Ishikawa (cell line): Measurements from ENCODE around the gene NKAIN2.

ENCODE experiments used
- CEBPB ChIP-seq: IDR thresholded peaks from 2 replicates; pipeline ENCODE4 v1.6.1; 2012
- CREB1 ChIP-seq: IDR thresholded peaks from 2 replicates; pipeline ENCODE4 v1.6.1; 2012; ENCODE audit warnings: low read depth
- EGR1 ChIP-seq: IDR thresholded peaks from 2 replicates; pipeline ENCODE4 v1.6.1; 2012
- EP300 ChIP-seq: IDR thresholded peaks from 2 replicates; pipeline ENCODE4 v1.6.1; 2012; ENCODE audit warnings: borderline replicate concordance
- FOXM1 ChIP-seq: IDR thresholded peaks from 2 replicates; pipeline ENCODE4 v1.6.1; 2012; ENCODE audit warnings: low read depth, borderline replicate concordance
- NFIC ChIP-seq: IDR thresholded peaks from 2 replicates; pipeline ENCODE4 v1.6.1; 2012
- RAD21 ChIP-seq: IDR thresholded peaks from 2 replicates; pipeline ENCODE4 v1.6.1; 2012; ENCODE audit warnings: low read depth
- TAF1 ChIP-seq: IDR thresholded peaks from 2 replicates; pipeline ENCODE4 v1.6.1; 2012; ENCODE audit warnings: low read depth, mild to moderate bottlenecking
- TCF12 ChIP-seq: IDR thresholded peaks from 2 replicates; pipeline ENCODE4 v1.6.1; 2012; ENCODE audit warnings: low read depth
- TEAD4 ChIP-seq: IDR thresholded peaks from 2 replicates; pipeline ENCODE4 v1.6.1; 2012
- YY1 ChIP-seq: IDR thresholded peaks from 2 replicates; pipeline ENCODE4 v1.6.1; 2012; ENCODE audit warnings: low read depth
- ZBTB7A ChIP-seq: IDR thresholded peaks from 2 replicates; pipeline ENCODE4 v1.6.1; 2012; ENCODE audit warnings: low read depth
- TF ChIP-seq, protein P1 (sequence below): IDR thresholded peaks from 2 replicates; pipeline ENCODE4 v1.6.1; 2012; ENCODE audit warnings: low read depth, mild to moderate bottlenecking
- TF ChIP-seq, protein P2 (sequence below): IDR thresholded peaks from 2 replicates; pipeline ENCODE4 v1.6.1; 2012
- TF ChIP-seq, protein P3 (sequence below): IDR thresholded peaks from 2 replicates; pipeline ENCODE4 v1.6.1; 2012

The NKAIN2 gene

DNA sequence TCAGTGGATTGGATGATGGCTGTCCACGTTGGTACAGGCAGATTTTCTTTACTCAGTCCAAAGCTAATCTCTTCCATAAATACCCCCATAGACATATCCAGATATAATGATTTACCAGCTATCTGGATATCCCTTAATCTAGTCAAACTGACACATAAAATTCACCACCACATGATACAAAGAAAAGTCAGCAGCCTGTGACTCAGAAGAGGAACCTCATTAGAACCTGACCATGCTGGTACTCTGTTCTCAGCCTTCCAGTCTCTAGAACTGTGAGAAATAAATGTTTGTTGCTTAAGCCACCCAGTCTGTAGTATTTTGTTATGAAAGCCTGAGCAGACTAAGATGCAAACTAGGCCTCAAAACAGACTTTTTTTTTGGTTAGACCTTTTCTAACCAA is 727.3 kb downstream of the NKAIN2 start:
- TF ChIP-seq RAD21: no peak
- no peak for TF ChIP-seq ZBTB7A
- no peak for TF ChIP-seq EGR1
- TF ChIP-seq, protein P1, sequence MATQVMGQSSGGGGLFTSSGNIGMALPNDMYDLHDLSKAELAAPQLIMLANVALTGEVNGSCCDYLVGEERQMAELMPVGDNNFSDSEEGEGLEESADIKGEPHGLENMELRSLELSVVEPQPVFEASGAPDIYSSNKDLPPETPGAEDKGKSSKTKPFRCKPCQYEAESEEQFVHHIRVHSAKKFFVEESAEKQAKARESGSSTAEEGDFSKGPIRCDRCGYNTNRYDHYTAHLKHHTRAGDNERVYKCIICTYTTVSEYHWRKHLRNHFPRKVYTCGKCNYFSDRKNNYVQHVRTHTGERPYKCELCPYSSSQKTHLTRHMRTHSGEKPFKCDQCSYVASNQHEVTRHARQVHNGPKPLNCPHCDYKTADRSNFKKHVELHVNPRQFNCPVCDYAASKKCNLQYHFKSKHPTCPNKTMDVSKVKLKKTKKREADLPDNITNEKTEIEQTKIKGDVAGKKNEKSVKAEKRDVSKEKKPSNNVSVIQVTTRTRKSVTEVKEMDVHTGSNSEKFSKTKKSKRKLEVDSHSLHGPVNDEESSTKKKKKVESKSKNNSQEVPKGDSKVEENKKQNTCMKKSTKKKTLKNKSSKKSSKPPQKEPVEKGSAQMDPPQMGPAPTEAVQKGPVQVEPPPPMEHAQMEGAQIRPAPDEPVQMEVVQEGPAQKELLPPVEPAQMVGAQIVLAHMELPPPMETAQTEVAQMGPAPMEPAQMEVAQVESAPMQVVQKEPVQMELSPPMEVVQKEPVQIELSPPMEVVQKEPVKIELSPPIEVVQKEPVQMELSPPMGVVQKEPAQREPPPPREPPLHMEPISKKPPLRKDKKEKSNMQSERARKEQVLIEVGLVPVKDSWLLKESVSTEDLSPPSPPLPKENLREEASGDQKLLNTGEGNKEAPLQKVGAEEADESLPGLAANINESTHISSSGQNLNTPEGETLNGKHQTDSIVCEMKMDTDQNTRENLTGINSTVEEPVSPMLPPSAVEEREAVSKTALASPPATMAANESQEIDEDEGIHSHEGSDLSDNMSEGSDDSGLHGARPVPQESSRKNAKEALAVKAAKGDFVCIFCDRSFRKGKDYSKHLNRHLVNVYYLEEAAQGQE: no peak
- no peak for TF ChIP-seq EP300
- TF ChIP-seq TAF1: no peak
- TF ChIP-seq, protein P2, sequence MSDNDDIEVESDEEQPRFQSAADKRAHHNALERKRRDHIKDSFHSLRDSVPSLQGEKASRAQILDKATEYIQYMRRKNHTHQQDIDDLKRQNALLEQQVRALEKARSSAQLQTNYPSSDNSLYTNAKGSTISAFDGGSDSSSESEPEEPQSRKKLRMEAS: no peak
- TF ChIP-seq TEAD4: no peak
- TF ChIP-seq, protein P3, sequence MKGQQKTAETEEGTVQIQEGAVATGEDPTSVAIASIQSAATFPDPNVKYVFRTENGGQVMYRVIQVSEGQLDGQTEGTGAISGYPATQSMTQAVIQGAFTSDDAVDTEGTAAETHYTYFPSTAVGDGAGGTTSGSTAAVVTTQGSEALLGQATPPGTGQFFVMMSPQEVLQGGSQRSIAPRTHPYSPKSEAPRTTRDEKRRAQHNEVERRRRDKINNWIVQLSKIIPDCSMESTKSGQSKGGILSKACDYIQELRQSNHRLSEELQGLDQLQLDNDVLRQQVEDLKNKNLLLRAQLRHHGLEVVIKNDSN: no peak
- no peak for TF ChIP-seq TCF12
- no peak for TF ChIP-seq NFIC
- no peak for TF ChIP-seq CEBPB
- TF ChIP-seq YY1: no peak
- no peak for TF ChIP-seq FOXM1
- no peak for TF ChIP-seq CREB1

DNA sequence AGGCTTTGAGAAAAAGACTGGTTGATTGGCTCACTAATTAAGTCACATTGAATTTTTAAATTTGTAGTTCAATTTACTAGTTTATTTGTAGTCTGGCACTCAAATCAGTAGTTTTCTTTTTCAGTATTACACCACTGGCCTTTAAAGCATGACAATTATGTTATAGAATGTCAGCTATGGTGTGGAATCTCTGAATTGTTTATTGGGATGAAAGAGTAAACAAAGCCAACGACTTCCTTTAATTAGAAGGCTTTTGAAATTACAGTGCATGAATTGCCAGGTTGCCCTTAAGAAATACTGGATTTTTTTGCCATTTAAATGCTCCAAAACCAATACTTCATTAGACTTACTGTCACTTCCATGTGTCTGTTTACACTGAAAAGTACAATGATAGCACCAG is 731.6 kb downstream of the NKAIN2 start:
- TF ChIP-seq RAD21: no peak
- TF ChIP-seq, protein P1: no peak
- no peak for TF ChIP-seq TCF12
- TF ChIP-seq CEBPB: no peak
- TF ChIP-seq NFIC: no peak

DNA sequence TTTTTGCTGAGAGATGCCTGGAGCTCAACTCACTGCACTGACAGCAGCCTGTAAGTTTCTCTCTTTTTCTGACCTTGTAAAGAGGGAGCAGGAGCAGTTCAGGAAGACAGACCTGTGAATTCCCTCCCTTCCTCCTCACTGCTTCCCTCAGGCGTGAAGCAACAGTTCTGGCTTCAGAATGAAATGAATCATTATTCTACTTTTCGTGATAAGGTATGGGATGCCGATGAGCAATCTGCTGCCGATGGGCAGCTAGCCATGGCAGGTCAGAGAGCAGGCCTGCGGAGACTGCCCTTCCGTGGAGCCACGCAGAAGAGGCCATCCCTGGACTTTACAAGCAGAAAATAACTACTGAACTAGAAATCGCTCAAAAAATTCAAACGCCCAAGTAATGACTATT is 732.1 kb downstream of the NKAIN2 start:
- TF ChIP-seq CREB1: no peak
- TF ChIP-seq NFIC: no peak
- no peak for TF ChIP-seq EGR1
- no peak for TF ChIP-seq CEBPB
- TF ChIP-seq EP300: no peak
- no peak for TF ChIP-seq YY1
- no peak for TF ChIP-seq TAF1
- TF ChIP-seq TEAD4: no peak
- TF ChIP-seq ZBTB7A: no peak
- no peak for TF ChIP-seq RAD21
- TF ChIP-seq, protein P1: no peak

DNA sequence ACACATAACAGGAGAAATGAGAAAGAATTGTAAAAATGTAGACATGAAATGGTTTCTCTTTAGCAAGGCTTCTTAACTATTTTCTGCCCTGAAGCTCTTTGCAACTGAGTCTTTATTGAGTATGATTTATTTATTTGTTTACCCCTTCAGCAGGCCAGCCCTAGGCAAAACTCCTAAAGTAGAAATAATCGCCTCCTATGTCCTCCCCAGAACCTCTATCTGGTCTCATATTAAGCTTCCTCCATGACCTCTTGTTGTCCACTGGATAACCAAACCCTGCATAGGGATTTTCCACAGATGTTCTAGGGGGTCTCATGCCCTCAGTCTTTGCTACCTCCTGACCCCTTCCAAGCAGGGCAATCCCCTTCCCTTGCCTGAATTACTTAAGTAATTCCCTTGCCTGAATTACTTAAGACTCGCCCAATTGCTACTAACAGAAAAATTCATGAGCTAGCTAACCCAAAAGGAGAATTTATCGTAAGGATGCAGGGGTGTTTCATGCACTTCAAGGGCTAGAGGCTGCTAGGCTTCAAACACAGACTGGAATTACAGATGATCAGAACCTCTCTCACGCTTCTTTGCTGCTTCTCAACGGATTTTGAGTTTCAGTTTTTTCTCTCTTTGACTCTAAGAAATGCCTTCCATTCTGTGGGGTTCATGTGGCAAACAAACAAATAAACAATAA is 732.6 kb downstream of the NKAIN2 start:
- TF ChIP-seq TEAD4 (no peak), CEBPB (no peak), CREB1 (no peak), NFIC (no peak), ZBTB7A (no peak), FOXM1 (no peak), EGR1 (no peak), RAD21 (no peak), YY1 (no peak)
- TF ChIP-seq, protein P3: no peak
- TF ChIP-seq, protein P1: no peak
